GM12873 (cell line): ENCODE data around the gene PTRHD1.

Experiments used
- CTCF ChIP-seq: IDR thresholded peaks from 2 replicates; pipeline ENCODE4 v1.5.1; 2012; ENCODE audit warnings: low read depth, mild to moderate bottlenecking, moderate library complexity, low read length, control low read depth; ENCODE audit not compliant: insufficient read depth; ENCODE audit errors: missing control alignments

The PTRHD1 gene

DNA sequence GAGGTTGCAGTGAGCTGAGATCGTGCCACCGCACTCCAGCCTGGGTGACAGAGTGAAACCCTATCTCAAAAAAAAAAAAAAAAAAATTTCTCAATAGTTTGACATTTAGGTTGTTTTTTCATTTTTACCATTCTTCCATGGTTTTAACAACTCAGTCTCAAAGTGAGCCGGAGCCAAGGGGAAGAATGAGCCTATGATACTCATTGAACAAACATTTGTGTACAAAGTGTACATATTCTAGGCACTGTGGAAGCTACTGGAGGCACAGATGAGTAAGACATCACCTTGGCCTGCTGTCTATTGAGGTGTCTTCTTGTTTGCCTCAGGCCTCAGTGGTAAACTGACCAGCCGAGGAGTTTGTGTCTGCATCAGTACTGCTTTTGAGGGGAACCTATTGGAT is 22.0 kb upstream of the PTRHD1 start:
- no peak for TF ChIP-seq CTCF

DNA sequence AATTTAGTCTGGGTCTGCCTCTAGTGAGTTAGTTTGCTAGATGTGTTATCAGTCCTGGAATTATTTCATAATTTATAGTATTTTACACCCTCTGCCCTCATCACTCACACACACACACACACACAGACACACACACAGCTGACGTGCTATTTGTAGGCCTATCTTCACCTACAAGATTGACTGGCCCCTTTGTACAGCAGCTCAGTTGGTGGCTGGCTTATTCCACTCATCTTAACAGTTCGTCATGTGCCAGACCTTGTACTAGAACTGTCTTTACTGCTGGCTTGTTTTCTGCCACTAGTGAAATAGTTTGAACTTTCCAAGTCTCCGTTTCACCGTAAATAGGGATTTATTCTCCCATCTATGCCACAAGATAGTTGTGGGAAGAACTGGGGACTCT is 21.3 kb upstream of the PTRHD1 start:
- TF ChIP-seq CTCF, result no peak

GRCh38 chr2:24813691-24814137 is 20.5 kb upstream of the PTRHD1 start:
- TF ChIP-seq CTCF, result no peak

DNA sequence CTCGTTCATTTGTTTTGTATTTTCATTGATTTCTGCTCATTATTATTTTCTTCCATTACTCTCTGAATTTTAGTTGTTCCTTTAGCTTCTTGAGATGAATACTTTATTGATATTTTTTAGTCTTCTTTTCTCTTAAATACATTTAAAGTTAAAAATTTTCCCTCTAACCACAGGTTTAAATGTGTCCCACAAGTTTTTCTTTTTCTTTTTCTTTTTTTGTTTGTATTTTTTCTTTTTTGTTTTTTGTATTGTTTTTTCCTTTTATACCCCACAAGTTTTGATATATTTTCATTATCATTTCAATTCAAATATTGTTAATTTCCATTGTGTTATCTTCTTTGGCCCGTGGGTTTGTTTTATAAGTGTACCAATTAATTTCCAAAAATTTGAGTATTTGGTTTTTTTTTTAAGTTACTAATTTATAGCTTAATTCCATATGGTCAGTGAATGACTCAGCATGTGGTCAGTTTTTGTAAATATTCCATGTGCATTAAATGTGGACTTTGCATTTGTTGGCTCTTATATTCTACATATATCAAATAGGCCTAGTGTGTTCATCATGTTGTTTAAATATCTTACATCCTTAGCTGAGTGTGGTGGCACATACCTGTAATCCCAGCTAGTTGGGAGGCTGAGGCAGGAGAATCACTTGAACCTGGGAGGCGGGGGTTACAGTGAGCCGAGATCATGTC is 16.3 kb upstream of the PTRHD1 start:
- no peak for TF ChIP-seq CTCF

GRCh38 chr2:24806661-24807036 is 13.5 kb upstream of the PTRHD1 start:
- TF ChIP-seq CTCF, result no peak

GRCh38 chr2:24797644-24798043 is 4.5 kb upstream of the PTRHD1 start:
- TF ChIP-seq CTCF, result no peak

GRCh38 chr2:24793761-24794435 is 707 bp upstream of the PTRHD1 start:
- TF ChIP-seq CTCF, result no peak
